OCI-LY7 (cell line): ENCODE data around the gene OPRM1.

Experiments
- CTCF ChIP-seq: fragments of 200-600 bp; sonication (generic); conservative IDR thresholded peaks from 2 replicates; pipeline ENCODE4 v1.5.1; 2014; ENCODE audit warnings: mild to moderate bottlenecking, antibody characterized with exemption, low read length, moderate library complexity, mixed read lengths
- EZH2phosphoT487 ChIP-seq: fragments of 200-600 bp; sonication (generic); IDR thresholded peaks from 2 replicates; pipeline ENCODE4 v1.6.1; 2018; ENCODE audit warnings: low read depth, borderline replicate concordance, mild to moderate bottlenecking, mixed run types, antibody characterized with exemption, low read length, moderate library complexity, mixed read lengths

DNA sequence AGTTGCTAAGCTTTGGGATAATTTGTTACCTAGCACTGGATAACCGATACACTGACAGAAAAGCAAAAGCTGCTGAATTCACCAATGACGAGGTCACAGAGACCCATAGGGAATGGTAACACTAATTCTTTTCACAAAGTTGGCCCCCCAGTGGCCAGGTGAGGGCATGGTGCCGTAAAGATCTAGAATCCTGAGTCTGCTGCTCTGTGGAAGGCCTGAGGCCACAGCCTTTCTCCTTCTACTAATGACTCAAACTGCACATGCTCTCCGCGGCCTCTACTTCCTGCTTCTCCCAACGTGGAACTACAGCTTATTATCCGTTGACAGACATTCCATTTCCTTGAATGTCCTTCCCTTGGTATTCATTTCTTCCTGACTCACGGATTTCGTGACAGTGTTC lies 127.1 kb downstream of the OPRM1 start:
- TF ChIP-seq CTCF (peak; percentile 69), EZH2phosphoT487 (no peak)
